A673 (cell line): ENCODE data around the gene PCCB.

ENCODE experiments used
- CTCF ChIP-seq: fragments of 300-800, 200-600 bp; sonication (generic); conservative IDR thresholded peaks from 2 replicates; pipeline ENCODE4 v1.5.1; 2017; ENCODE audit warnings: low read depth, mild to moderate bottlenecking, antibody characterized with exemption, low read length, moderate library complexity, mixed read lengths
- EZH2 ChIP-seq: fragments of 200-600 bp; sonication (generic); IDR thresholded peaks from 2 replicates; pipeline ENCODE4 v1.6.1; 2017; ENCODE audit warnings: borderline replicate concordance, low read depth, mild to moderate bottlenecking, mixed read lengths, antibody characterized with exemption, low read length; ENCODE audit not compliant: poor library complexity, severe bottlenecking

- TF ChIP-seq CTCF: no peak
- TF ChIP-seq EZH2: no peak
Observed at GRCh38 chr3:136297826-136298225, 47.7 kb downstream of the PCCB start.
